ENCODE measurements around the gene TMEM107.

- TF ChIP-seq EP300 (IDR thresholded peaks at IDR 0.05): no peak
- TF ChIP-seq POLR2AphosphoS5 (IDR thresholded peaks at IDR 0.05): peak; percentile 100
- TF ChIP-seq CTCF (IDR thresholded peaks at IDR 0.05): peak in 1 of 4 experiments; percentile 14
Observed at GRCh38 chr17:8173056-8173870, 2.9 kb downstream of the TMEM107 start.
